Neural cell (in vitro differentiated cells): ENCODE data around the gene PTPRQ. TPM values are rescaled to one million over a fixed set of nuclear protein-coding genes. Genes with fewer than 3 reads are reported as not detected.

Experiments used
- H2AFZ ChIP-seq: fragments of 200-600, 300-800 bp; sonication (generic), shearing (Covaris generic); 2 replicates; pipeline ENCODE4 v1.6.0; 2014; ENCODE audit warnings: low read depth, mild to moderate bottlenecking, antibody characterized with exemption, low read length, moderate library complexity
- H3F3A ChIP-seq: fragments of 200-600 bp; shearing (Covaris generic); 2 replicates; pipeline ENCODE4 v1.6.1; 2016; ENCODE audit warnings: mild to moderate bottlenecking, moderate library complexity, mixed read lengths, antibody characterized with exemption, low read length; ENCODE audit not compliant: insufficient read depth, poor library complexity, severe bottlenecking
- H3K27ac ChIP-seq: fragments of 200-600, 300-800 bp; sonication (generic), shearing (Covaris generic); 2 replicates; pipeline ENCODE4 v1.5.1; 2014; ENCODE audit warnings: mild to moderate bottlenecking, low read length, moderate library complexity
- H3K27me3 ChIP-seq: fragments of 300-800, 200-600 bp; sonication (generic), shearing (Covaris generic); 2 replicates; pipeline ENCODE4 v1.6.0; 2014; ENCODE audit warnings: mild to moderate bottlenecking, low read depth, low read length, moderate library complexity; ENCODE audit not compliant: insufficient read depth
- H3K36me3 ChIP-seq: fragments of 300-800, 200-600 bp; sonication (generic), shearing (Covaris generic); 2 replicates; pipeline ENCODE4 v1.5.1; 2014; ENCODE audit warnings: mild to moderate bottlenecking, antibody characterized with exemption, low read length, moderate library complexity; ENCODE audit not compliant: insufficient read depth
- H3K4me2 ChIP-seq: fragments of 300-800, 200-600 bp; sonication (generic), shearing (Covaris generic); 2 replicates; pipeline ENCODE4 v1.6.0; 2014; ENCODE audit warnings: mild to moderate bottlenecking, low read length
- H3K4me3 ChIP-seq: fragments of 300-800, 200-600 bp; sonication (generic), shearing (Covaris generic); 2 replicates; pipeline ENCODE4 v1.5.1; 2014; ENCODE audit warnings: mild to moderate bottlenecking, low read length, moderate library complexity
- H3K79me2 ChIP-seq: fragments of 200-600 bp; shearing (Covaris generic); replicated peaks from 2 replicates; pipeline ENCODE4 v1.6.0; 2014; ENCODE audit warnings: mild to moderate bottlenecking, low read length, moderate library complexity; ENCODE audit not compliant: insufficient read depth
- H3K9ac ChIP-seq: fragments of 300-800, 200-600 bp; sonication (generic), shearing (Covaris generic); 2 replicates; pipeline ENCODE4 v1.6.1; 2016; ENCODE audit warnings: mild to moderate bottlenecking, low read length, mixed read lengths
- H3K9me2 ChIP-seq: fragments of 200-600 bp; shearing (Covaris generic); 2 replicates; pipeline ENCODE4 v1.6.1; 2016; ENCODE audit warnings: mild to moderate bottlenecking, low read length, mixed read lengths; ENCODE audit not compliant: insufficient read depth
- H3K9me3 ChIP-seq: fragments of 200-600, 300-800 bp; sonication (generic), shearing (Covaris generic); 2 replicates; pipeline ENCODE4 v1.6.1; 2016; ENCODE audit warnings: mild to moderate bottlenecking, mixed run types, low read length, moderate library complexity, mixed read lengths
- H4K20me1 ChIP-seq: fragments of 200-600 bp; shearing (Covaris generic); 2 replicates; pipeline ENCODE4 v1.6.1; 2016; ENCODE audit warnings: mild to moderate bottlenecking, mixed run types; ENCODE audit not compliant: insufficient read depth
- CTCF ChIP-seq: fragments of 450-650 bp; IDR thresholded peaks from 2 replicates; pipeline ENCODE4 v1.5.1; 2014; ENCODE audit warnings: antibody characterized with exemption, mild to moderate bottlenecking, moderate library complexity; ENCODE audit not compliant: poor library complexity, severe bottlenecking
- EP300 ChIP-seq: fragments of 450-650 bp; conservative IDR thresholded peaks from 2 replicates; pipeline ENCODE4 v1.6.1; 2014; ENCODE audit warnings: antibody characterized with exemption, mild to moderate bottlenecking, moderate library complexity; ENCODE audit not compliant: poor library complexity, severe bottlenecking
- EZH2 ChIP-seq: fragments of 200-600, 300-800 bp; shearing (Covaris generic), sonication (generic); IDR thresholded peaks from 2 replicates; pipeline ENCODE4 v1.6.1; 2014; ENCODE audit warnings: antibody characterized with exemption, low read length, borderline replicate concordance, mild to moderate bottlenecking; ENCODE audit not compliant: insufficient read depth, poor library complexity, severe bottlenecking
- MXI1 ChIP-seq: fragments of 450-650 bp; conservative IDR thresholded peaks from 2 replicates; pipeline ENCODE4 v1.6.1; 2014; ENCODE audit warnings: antibody characterized with exemption, mild to moderate bottlenecking; ENCODE audit not compliant: poor library complexity, severe bottlenecking
- POLR2AphosphoS5 ChIP-seq: IDR thresholded peaks from 2 replicates; pipeline ENCODE4 v1.6.1; 2012
- RAD21 ChIP-seq: fragments of 450-650 bp; conservative IDR thresholded peaks from 2 replicates; pipeline ENCODE4 v1.6.1; 2014; ENCODE audit warnings: antibody characterized with exemption, mild to moderate bottlenecking, moderate library complexity
- SMC3 ChIP-seq: fragments of 450-650 bp; conservative IDR thresholded peaks from 2 replicates; pipeline ENCODE4 v1.6.1; 2014; ENCODE audit warnings: antibody characterized with exemption, mild to moderate bottlenecking, moderate library complexity; ENCODE audit not compliant: poor library complexity
- TAF1 ChIP-seq: IDR thresholded peaks from 2 replicates; pipeline ENCODE4 v1.6.1; 2012; ENCODE audit warnings: low read depth
- polyA plus RNA-seq: library from polyadenylated mRNA; depleted of rRNA; stranded (reverse); fragments of >200 nt; gene quantifications from 2 replicates; pipeline ENCODE4 v1.2.3, GENCODE V29; 2014
- TF ChIP-seq, protein P1 (sequence below): IDR thresholded peaks from 2 replicates; pipeline ENCODE4 v1.6.1; 2012; ENCODE audit warnings: borderline replicate concordance

Gene PTPRQ
- polyA plus RNA-seq, 1 donor from 2014 or later: not detected

- Histone ChIP-seq H3K36me3 (no peaks in the 10 kb centered on the region), H3K9me3 (no peaks in the 10 kb centered on the region), H3K9me2 (no peaks in the 10 kb centered on the region), H3K27me3 (no peaks in the 10 kb centered on the region), H3F3A (no peaks in the 10 kb centered on the region), H3K79me2 (no peaks in the 10 kb centered on the region), H3K4me3 (no peak overlapping the region), H2AFZ (no peak overlapping the region), H3K27ac (no peak overlapping the region), H4K20me1 (no peaks in the 10 kb centered on the region), H3K4me2 (no peak overlapping the region), H3K9ac (no peak overlapping the region)
- TF ChIP-seq MXI1 (no peak), POLR2AphosphoS5 (no peak)
Measured at GRCh38 chr12:80627782-80628181, 183.7 kb downstream of the PTPRQ start.

GRCh38 chr12:80632835-80633234, 188.8 kb downstream of the PTPRQ start:
- Histone ChIP-seq H4K20me1 (no peaks in the 10 kb centered on the region), H3K36me3 (no peaks in the 10 kb centered on the region), H3K4me2 (no peak overlapping the region), H3K9ac (no peak overlapping the region), H2AFZ (no peak overlapping the region), H3K79me2 (no peaks in the 10 kb centered on the region), H3K9me2 (no peaks in the 10 kb centered on the region), H3K27me3 (no peaks in the 10 kb centered on the region), H3F3A (no peaks in the 10 kb centered on the region), H3K27ac (no peak overlapping the region), H3K4me3 (no peak overlapping the region), H3K9me3 (no peaks in the 10 kb centered on the region)
- TF ChIP-seq POLR2AphosphoS5: no peak

GRCh38 chr12:80634903-80635302, 190.9 kb downstream of the PTPRQ start:
- Histone ChIP-seq H3K4me3 (no peak overlapping the region), H3K9me3 (no peaks in the 10 kb centered on the region), H2AFZ (no peak overlapping the region), H3K27me3 (no peaks in the 10 kb centered on the region), H3K9ac (no peak overlapping the region), H3K27ac (no peak overlapping the region), H3F3A (no peaks in the 10 kb centered on the region), H3K4me2 (no peak overlapping the region), H3K79me2 (no peaks in the 10 kb centered on the region), H3K9me2 (no peaks in the 10 kb centered on the region), H3K36me3 (no peaks in the 10 kb centered on the region), H4K20me1 (no peaks in the 10 kb centered on the region)
- TF ChIP-seq, protein P1, sequence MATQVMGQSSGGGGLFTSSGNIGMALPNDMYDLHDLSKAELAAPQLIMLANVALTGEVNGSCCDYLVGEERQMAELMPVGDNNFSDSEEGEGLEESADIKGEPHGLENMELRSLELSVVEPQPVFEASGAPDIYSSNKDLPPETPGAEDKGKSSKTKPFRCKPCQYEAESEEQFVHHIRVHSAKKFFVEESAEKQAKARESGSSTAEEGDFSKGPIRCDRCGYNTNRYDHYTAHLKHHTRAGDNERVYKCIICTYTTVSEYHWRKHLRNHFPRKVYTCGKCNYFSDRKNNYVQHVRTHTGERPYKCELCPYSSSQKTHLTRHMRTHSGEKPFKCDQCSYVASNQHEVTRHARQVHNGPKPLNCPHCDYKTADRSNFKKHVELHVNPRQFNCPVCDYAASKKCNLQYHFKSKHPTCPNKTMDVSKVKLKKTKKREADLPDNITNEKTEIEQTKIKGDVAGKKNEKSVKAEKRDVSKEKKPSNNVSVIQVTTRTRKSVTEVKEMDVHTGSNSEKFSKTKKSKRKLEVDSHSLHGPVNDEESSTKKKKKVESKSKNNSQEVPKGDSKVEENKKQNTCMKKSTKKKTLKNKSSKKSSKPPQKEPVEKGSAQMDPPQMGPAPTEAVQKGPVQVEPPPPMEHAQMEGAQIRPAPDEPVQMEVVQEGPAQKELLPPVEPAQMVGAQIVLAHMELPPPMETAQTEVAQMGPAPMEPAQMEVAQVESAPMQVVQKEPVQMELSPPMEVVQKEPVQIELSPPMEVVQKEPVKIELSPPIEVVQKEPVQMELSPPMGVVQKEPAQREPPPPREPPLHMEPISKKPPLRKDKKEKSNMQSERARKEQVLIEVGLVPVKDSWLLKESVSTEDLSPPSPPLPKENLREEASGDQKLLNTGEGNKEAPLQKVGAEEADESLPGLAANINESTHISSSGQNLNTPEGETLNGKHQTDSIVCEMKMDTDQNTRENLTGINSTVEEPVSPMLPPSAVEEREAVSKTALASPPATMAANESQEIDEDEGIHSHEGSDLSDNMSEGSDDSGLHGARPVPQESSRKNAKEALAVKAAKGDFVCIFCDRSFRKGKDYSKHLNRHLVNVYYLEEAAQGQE: no peak
- TF ChIP-seq MXI1: no peak
- no peak for TF ChIP-seq EP300
- no peak for TF ChIP-seq SMC3
- no peak for TF ChIP-seq POLR2AphosphoS5
- TF ChIP-seq TAF1: no peak
- no peak for TF ChIP-seq EZH2
- no peak for TF ChIP-seq CTCF
- TF ChIP-seq RAD21: no peak
